ENCODE results near the gene PTGFRN. TPM values are rescaled to one million over a fixed set of nuclear protein-coding genes. Genes with fewer than 3 reads are reported as not detected.

Gene PTGFRN
- total RNA-seq, 2 donors from 2014 or later = 37.1 to 70.7 TPM

- H3K4me3 ChIP-seq = no peak overlapping the region
- intact Hi-C loops (cut with DNase I) = no loop called here
- no peaks in the 10 kb centered on the region for H3K36me3 ChIP-seq
- TF ChIP-seq CTCF (IDR thresholded peaks at IDR 0.05) (no peak), POLR2A (IDR thresholded peaks at IDR 0.05) (no peak), POLR2AphosphoS5 (IDR thresholded peaks at IDR 0.05) (no peak)
- no peaks in the 10 kb centered on the region for H3K27me3 ChIP-seq (replicated peaks; ENCODE audit: insufficient read depth)
- no peaks in the 10 kb centered on the region for H3K9me3 ChIP-seq
- no peaks in the 10 kb centered on the region for H3K4me1 ChIP-seq (replicated peaks)
- WGBS = 91% methylated on average over 2 of the region's 2 CpGs
- no peak overlapping the region for H3K27ac ChIP-seq
- no peak for DNase-seq (ENCODE audit: low spot score)
Measured at GRCh38 chr1:117003223-117003875, 93.6 kb downstream of the PTGFRN start.

GRCh38 chr1:117007719-117008013 is 98.0 kb downstream of the PTGFRN start:
- no peaks in the 10 kb centered on the region for H3K9me3 ChIP-seq
- 96% methylated on average over 2 of the region's 2 CpGs for WGBS
- no peaks in the 10 kb centered on the region for H3K36me3 ChIP-seq
- no peak for DNase-seq (ENCODE audit: low spot score)
- no peaks in the 10 kb centered on the region for H3K4me1 ChIP-seq (replicated peaks)
- no peaks in the 10 kb centered on the region for H3K27me3 ChIP-seq (replicated peaks; ENCODE audit: insufficient read depth)
- H3K27ac ChIP-seq = no peak overlapping the region
- no peak for TF ChIP-seq POLR2AphosphoS5 (IDR thresholded peaks at IDR 0.05)
- TF ChIP-seq POLR2A (IDR thresholded peaks at IDR 0.05) = no peak
- no peak for TF ChIP-seq CTCF (IDR thresholded peaks at IDR 0.05)
- intact Hi-C loops (cut with DNase I) = no loop called here
- no peak overlapping the region for H3K4me3 ChIP-seq

GRCh38 chr1:117008656-117009055 is 98.9 kb downstream of the PTGFRN start:
- no peak for TF ChIP-seq POLR2AphosphoS5 (IDR thresholded peaks at IDR 0.05)
- TF ChIP-seq CTCF (IDR thresholded peaks at IDR 0.05) = no peak
- no peak for TF ChIP-seq POLR2A (IDR thresholded peaks at IDR 0.05)
- intact Hi-C loops (cut with DNase I) = no loop called here

GRCh38 chr1:117009132-117009531 is 99.4 kb downstream of the PTGFRN start:
- Histone ChIP-seq H3K9me3 (no peaks in the 10 kb centered on the region), H3K27me3 (replicated peaks; ENCODE audit: insufficient read depth) (no peaks in the 10 kb centered on the region), H3K4me1 (replicated peaks) (no peaks in the 10 kb centered on the region), H3K27ac (no peak overlapping the region), H3K4me3 (no peak overlapping the region), H3K36me3 (no peaks in the 10 kb centered on the region)
- no peak for TF ChIP-seq POLR2AphosphoS5 (IDR thresholded peaks at IDR 0.05)
- no peak for TF ChIP-seq CTCF (IDR thresholded peaks at IDR 0.05)
- no peak for TF ChIP-seq POLR2A (IDR thresholded peaks at IDR 0.05)
- DNase-seq (ENCODE audit: low spot score) = no peak
- intact Hi-C loops (cut with DNase I) = no loop called here
- WGBS = 69% methylated on average over 3 of the region's 3 CpGs

More at GRCh38 chr1:117008656-117009055, 98.9 kb downstream of the PTGFRN start:
- Histone ChIP-seq H3K27me3 (replicated peaks; ENCODE audit: insufficient read depth) (no peaks in the 10 kb centered on the region), H3K36me3 (no peaks in the 10 kb centered on the region), H3K9me3 (no peaks in the 10 kb centered on the region), H3K4me3 (no peak overlapping the region), H3K27ac (no peak overlapping the region), H3K4me1 (replicated peaks) (no peaks in the 10 kb centered on the region)
- no peak for DNase-seq (ENCODE audit: low spot score)
- 77% methylated on average over 2 of the region's 2 CpGs for WGBS

- TF ChIP-seq CTCF (IDR thresholded peaks at IDR 0.05) (no peak), POLR2AphosphoS5 (IDR thresholded peaks at IDR 0.05) (no peak), POLR2A (IDR thresholded peaks at IDR 0.05) (no peak)
- Histone ChIP-seq H3K27ac (no peak overlapping the region), H3K27me3 (replicated peaks; ENCODE audit: insufficient read depth) (no peaks in the 10 kb centered on the region), H3K36me3 (no peaks in the 10 kb centered on the region), H3K4me3 (no peak overlapping the region), H3K4me1 (replicated peaks) (no peaks in the 10 kb centered on the region), H3K9me3 (no peaks in the 10 kb centered on the region)
- no peak for DNase-seq (ENCODE audit: low spot score)
- intact Hi-C loops (cut with DNase I) = no loop called here
- 97% methylated on average over 3 of the region's 3 CpGs for WGBS
Measured at GRCh38 chr1:117010310-117010969, 100.7 kb downstream of the PTGFRN start.
